Heart left ventricle (tissue), 16 donors: Measurements from ENCODE around the gene CBLIF. TPM values are rescaled to one million over a fixed set of nuclear protein-coding genes. Genes with fewer than 3 reads are reported as not detected.

ENCODE experiments used
- ATAC-seq, 4 donors: fragments of 200-7000 bp; cut with Tn5 transposase; one replicate each; pipeline ENCODE4 v1.9.1; 2020 to 2022; ENCODE audit warnings: moderate library complexity in 4 of 4, mild to moderate bottlenecking in 3 of 4, moderate number of reproducible peaks in 1 of 4
- DNase-seq, 5 donors: peaks; one replicate each; pipeline ENCODE4 v3.0.0-alpha.2; 2020
- H3K27ac ChIP-seq, 12 donors: fragments of 200-600 bp; sonication (generic) in 4 of 12; one replicate each; pipeline versions ENCODE4 v1.5.0 to v1.8.0; 2016 to 2022; ENCODE audit warnings: mild to moderate bottlenecking in 2 of 12
- H3K27me3 ChIP-seq, 9 donors: fragments of 200-600 bp; sonication (generic) in 2 of 9; one replicate each; pipeline versions ENCODE4 v1.5.1 to v1.8.0; 2016 to 2022; ENCODE audit warnings: mild to moderate bottlenecking in 3 of 9
- H3K36me3 ChIP-seq, 9 donors: fragments of 200-600 bp; sonication (generic) in 2 of 9; one replicate each; pipeline versions ENCODE4 v1.5.0 to v1.8.0; 2018 to 2022; ENCODE audit warnings: mild to moderate bottlenecking in 2 of 9
- H3K4me1 ChIP-seq, 12 donors: fragments of 200-600 bp; sonication (generic) in 4 of 12; one replicate each; pipeline versions ENCODE4 v1.5.0 to v1.8.0; 2016 to 2022; ENCODE audit warnings: mild to moderate bottlenecking in 3 of 12
- H3K4me3 ChIP-seq, 12 donors: fragments of 200-600 bp; sonication (generic) in 4 of 12; one replicate each; pipeline versions ENCODE4 v1.5.0 to v1.8.0; 2017 to 2022; ENCODE audit warnings: mild to moderate bottlenecking in 9 of 12, moderate library complexity in 4 of 12
- H3K9me3 ChIP-seq, 12 donors: fragments of 200-600 bp; sonication (generic) in 4 of 12; one replicate each; pipeline versions ENCODE4 v1.5.0 to v1.8.0; 2016 to 2022; ENCODE audit warnings: mild to moderate bottlenecking in 1 of 12
- CTCF ChIP-seq, 12 donors: fragments of 200-600 bp; sonication (generic) in 4 of 12; IDR thresholded peaks; one replicate each; pipeline versions ENCODE4 v1.5.0 to v1.8.0; 2018 to 2022; ENCODE audit warnings: antibody characterized with exemption in 12 of 12, mild to moderate bottlenecking in 5 of 12
- POLR2A ChIP-seq, 2 donors: fragments of 450-650 bp; IDR thresholded peaks; one replicate each; pipeline ENCODE4 v1.6.1; 2017; ENCODE audit warnings: antibody characterized with exemption in 2 of 2, mild to moderate bottlenecking in 2 of 2, moderate library complexity in 2 of 2
- WGBS, 4 donors: extraction: QIAGEN DNeasy Blood & Tissue Kit in 2 of 4; methylation state at CpG; one replicate each; pipeline versions ENCODE4 v1.1.5 to v1.1.7; 2013 to 2018; 5-methylcytosine and 5-hydroxymethylcytosine counted together
- intact Hi-C, 10 donors: fragments of 100-400 bp; cut with DNase I; formaldehyde crosslinking; loops; one replicate each; pipeline versions ENCODE4 v1.11.1 to v1.14.2; 2022
- polyA plus RNA-seq, 2 donors: library from polyadenylated mRNA; stranded (reverse); fragments of 200-250 nt; gene quantifications; one replicate each; pipeline ENCODE4 v1.2.3, GENCODE V29; 2013
- total RNA-seq, 9 donors: library from RNA; depleted of rRNA in 2 of 9; stranded (reverse); fragments of >200 nt in 2 of 9; fragmentation: NEBNext Ultra II Directional in 3 of 9; extraction: Animal tissue kit (Norgen Biotek cat#: 25700) in 3 of 9; gene quantifications; one replicate each; pipeline versions ENCODE4 v1.1.0 to v1.2.4, GENCODE V29; 2016 to 2023
- donor health status: ischemic (EF 13 %, LVEDD 7.1; RV severe dilation, severe dysfunction).
- donor health status: healthy with polysubstance abuse.
- donor health status: DM: no; HTN: yes; CAD: no.
- donor health status: DM: no; HTN: no; CAD: no.
- donor health status: ischemic (EF 25% LVEDD 6.9; RV normal size, moderate dysfunction).
- donor health status: ischemic (EF 25% LVEDD 5.7; RV mildly dilated, moderate dysfunction).
- donor health status: healthy.
- donor health status: DM: yes; HTN: yes; CAD: no.
- donor health status: ischemic (EF 35%, LVEDD 5.7; RV mildly dilated, moderate dysfunction).
- donor health status: nonischemic (EF 11% LVEDD 7.7; RV severe dilation, severe dysfunction).
- donor health status: DM: yes; HTN: yes; CAD: no.
- donor health status: PGD.
- donor health status: ischemic (EF 29% LVEDD 5.4; RV normal size, mild dysfunction).
- donor health status: nonischemic (EF 23%, LVEDD 6.1; RV moderate dilation, normal function).

Gene CBLIF
- total and polyA plus RNA-seq, 11 donors, result not detected

GRCh38 chr11:59800390-59801025, 44.8 kb downstream of the CBLIF start:
- peaks cover 0 to 18% (median 8%) of the 10 kb centered on the region in 12 donors for H3K4me1 ChIP-seq
- intact Hi-C loops, result loop anchor here in 7 of 10 donors (5.0 to 10.0 kb wide), 5 partner anchors 133 to 266 kb away; partner anchors contain the start of gene PATL1 (in 3 of the 7)
- H3K27me3 ChIP-seq, result no peaks in the 10 kb centered on the region
- no peaks in the 10 kb centered on the region for H3K9me3 ChIP-seq
- DNase-seq (no peak), ATAC-seq (no peak)
- H3K36me3 ChIP-seq, result peaks cover 0 to 82% (median 69%) of the 10 kb centered on the region in 9 donors
- H3K4me3 ChIP-seq, result no peak overlapping the region
- WGBS, 4 donors, result 73 to 86% (median 81%) methylated on average over 7 of the region's 7 CpGs
- peak overlapping the region in 2 of 12 donors; percentile 38 to 62 for H3K27ac ChIP-seq
- TF ChIP-seq POLR2A (IDR thresholded peaks at IDR 0.05) (no peak), CTCF (IDR thresholded peaks at IDR 0.05) (no peak)

GRCh38 chr11:59794417-59794816, 50.9 kb downstream of the CBLIF start:
- H3K27me3 ChIP-seq, result no peaks in the 10 kb centered on the region
- ATAC-seq (no peak), DNase-seq (no peak)
- no peak overlapping the region for H3K4me3 ChIP-seq
- no peak overlapping the region for H3K27ac ChIP-seq
- WGBS, 4 donors, result 75 to 89% (median 84%) methylated on average over 3 of the region's 3 CpGs
- H3K4me1 ChIP-seq, result no peaks in the 10 kb centered on the region
- intact Hi-C loops, result loop anchor here in 1 of 10 donors (10.0 kb wide), 1 partner anchor 120 kb away; no protein-coding TSS in a partner anchor
- H3K36me3 ChIP-seq, result peaks cover 0 to 99% (median 96%) of the 10 kb centered on the region in 9 donors
- H3K9me3 ChIP-seq, result no peaks in the 10 kb centered on the region
- TF ChIP-seq POLR2A (IDR thresholded peaks at IDR 0.05) (no peak), CTCF (IDR thresholded peaks at IDR 0.05) (no peak)

- peaks cover 0 to 99% (median 93%) of the 10 kb centered on the region in 9 donors for H3K36me3 ChIP-seq
- DNase-seq (no peak), ATAC-seq (no peak)
- H3K4me3 ChIP-seq, result no peak overlapping the region
- H3K4me1 ChIP-seq, result peaks cover 0 to 7% (median 3%) of the 10 kb centered on the region in 12 donors
- 89 to 98% (median 93%) methylated on average over 1 of the region's 1 CpG for WGBS, 4 donors
- no peaks in the 10 kb centered on the region for H3K9me3 ChIP-seq
- intact Hi-C loops, result loop anchor here in 1 of 10 donors (10.0 kb wide), 1 partner anchor 118 kb away; no protein-coding TSS in a partner anchor
- TF ChIP-seq POLR2A (IDR thresholded peaks at IDR 0.05) (no peak), CTCF (IDR thresholded peaks at IDR 0.05) (no peak)
- no peaks in the 10 kb centered on the region for H3K27me3 ChIP-seq
- H3K27ac ChIP-seq, result no peak overlapping the region
These were observed 52.8 kb downstream of the CBLIF start for GRCh38 chr11:59792507-59792906.

- no peak overlapping the region for H3K4me3 ChIP-seq
- peaks cover 0 to 93% (median 85%) of the 10 kb centered on the region in 9 donors for H3K36me3 ChIP-seq
- intact Hi-C loops, result loop anchor here in 1 of 10 donors (10.0 kb wide), 1 partner anchor 117 kb away; no protein-coding TSS in a partner anchor
- no peak for DNase-seq
- H3K9me3 ChIP-seq, result no peaks in the 10 kb centered on the region
- ATAC-seq, result no peak
- no peak for TF ChIP-seq CTCF (IDR thresholded peaks at IDR 0.05)
- no peak for TF ChIP-seq POLR2A (IDR thresholded peaks at IDR 0.05)
- WGBS, 4 donors, result 91 to 96% (median 93%) methylated on average over 4 of the region's 4 CpGs
- H3K27ac ChIP-seq, result no peak overlapping the region
- peaks cover 0 to 15% (median 11%) of the 10 kb centered on the region in 12 donors for H3K4me1 ChIP-seq
- H3K27me3 ChIP-seq, result no peaks in the 10 kb centered on the region
These were observed 53.7 kb downstream of the CBLIF start for GRCh38 chr11:59791639-59792038.
